Neural cell (in vitro differentiated cells): ENCODE measurements around the gene PTGDR2. TPM values are rescaled to one million over a fixed set of nuclear protein-coding genes. Genes with fewer than 3 reads are reported as not detected.

Source experiments
- H2AFZ ChIP-seq: fragments of 200-600, 300-800 bp; sonication (generic), shearing (Covaris generic); 2 replicates; pipeline ENCODE4 v1.6.0; 2014; ENCODE audit warnings: low read depth, mild to moderate bottlenecking, antibody characterized with exemption, low read length, moderate library complexity
- H3F3A ChIP-seq: fragments of 200-600 bp; shearing (Covaris generic); 2 replicates; pipeline ENCODE4 v1.6.1; 2016; ENCODE audit warnings: mild to moderate bottlenecking, moderate library complexity, mixed read lengths, antibody characterized with exemption, low read length; ENCODE audit not compliant: insufficient read depth, poor library complexity, severe bottlenecking
- H3K27ac ChIP-seq: fragments of 200-600, 300-800 bp; sonication (generic), shearing (Covaris generic); 2 replicates; pipeline ENCODE4 v1.5.1; 2014; ENCODE audit warnings: mild to moderate bottlenecking, low read length, moderate library complexity
- H3K27me3 ChIP-seq: fragments of 300-800, 200-600 bp; sonication (generic), shearing (Covaris generic); 2 replicates; pipeline ENCODE4 v1.6.0; 2014; ENCODE audit warnings: mild to moderate bottlenecking, low read depth, low read length, moderate library complexity; ENCODE audit not compliant: insufficient read depth
- H3K36me3 ChIP-seq: fragments of 300-800, 200-600 bp; sonication (generic), shearing (Covaris generic); 2 replicates; pipeline ENCODE4 v1.5.1; 2014; ENCODE audit warnings: mild to moderate bottlenecking, antibody characterized with exemption, low read length, moderate library complexity; ENCODE audit not compliant: insufficient read depth
- H3K4me2 ChIP-seq: fragments of 300-800, 200-600 bp; sonication (generic), shearing (Covaris generic); 2 replicates; pipeline ENCODE4 v1.6.0; 2014; ENCODE audit warnings: mild to moderate bottlenecking, low read length
- H3K4me3 ChIP-seq: fragments of 300-800, 200-600 bp; sonication (generic), shearing (Covaris generic); 2 replicates; pipeline ENCODE4 v1.5.1; 2014; ENCODE audit warnings: mild to moderate bottlenecking, low read length, moderate library complexity
- H3K79me2 ChIP-seq: fragments of 200-600 bp; shearing (Covaris generic); replicated peaks from 2 replicates; pipeline ENCODE4 v1.6.0; 2014; ENCODE audit warnings: mild to moderate bottlenecking, low read length, moderate library complexity; ENCODE audit not compliant: insufficient read depth
- H3K9ac ChIP-seq: fragments of 300-800, 200-600 bp; sonication (generic), shearing (Covaris generic); 2 replicates; pipeline ENCODE4 v1.6.1; 2016; ENCODE audit warnings: mild to moderate bottlenecking, low read length, mixed read lengths
- H3K9me2 ChIP-seq: fragments of 200-600 bp; shearing (Covaris generic); 2 replicates; pipeline ENCODE4 v1.6.1; 2016; ENCODE audit warnings: mild to moderate bottlenecking, low read length, mixed read lengths; ENCODE audit not compliant: insufficient read depth
- H3K9me3 ChIP-seq: fragments of 200-600, 300-800 bp; sonication (generic), shearing (Covaris generic); 2 replicates; pipeline ENCODE4 v1.6.1; 2016; ENCODE audit warnings: mild to moderate bottlenecking, mixed run types, low read length, moderate library complexity, mixed read lengths
- H4K20me1 ChIP-seq: fragments of 200-600 bp; shearing (Covaris generic); 2 replicates; pipeline ENCODE4 v1.6.1; 2016; ENCODE audit warnings: mild to moderate bottlenecking, mixed run types; ENCODE audit not compliant: insufficient read depth
- EP300 ChIP-seq: fragments of 450-650 bp; conservative IDR thresholded peaks from 2 replicates; pipeline ENCODE4 v1.6.1; 2014; ENCODE audit warnings: antibody characterized with exemption, mild to moderate bottlenecking, moderate library complexity; ENCODE audit not compliant: poor library complexity, severe bottlenecking
- EZH2 ChIP-seq: fragments of 200-600, 300-800 bp; shearing (Covaris generic), sonication (generic); IDR thresholded peaks from 2 replicates; pipeline ENCODE4 v1.6.1; 2014; ENCODE audit warnings: antibody characterized with exemption, low read length, borderline replicate concordance, mild to moderate bottlenecking; ENCODE audit not compliant: insufficient read depth, poor library complexity, severe bottlenecking
- MXI1 ChIP-seq: fragments of 450-650 bp; conservative IDR thresholded peaks from 2 replicates; pipeline ENCODE4 v1.6.1; 2014; ENCODE audit warnings: antibody characterized with exemption, mild to moderate bottlenecking; ENCODE audit not compliant: poor library complexity, severe bottlenecking
- POLR2AphosphoS5 ChIP-seq: IDR thresholded peaks from 2 replicates; pipeline ENCODE4 v1.6.1; 2012
- RAD21 ChIP-seq: fragments of 450-650 bp; conservative IDR thresholded peaks from 2 replicates; pipeline ENCODE4 v1.6.1; 2014; ENCODE audit warnings: antibody characterized with exemption, mild to moderate bottlenecking, moderate library complexity
- SMC3 ChIP-seq: fragments of 450-650 bp; conservative IDR thresholded peaks from 2 replicates; pipeline ENCODE4 v1.6.1; 2014; ENCODE audit warnings: antibody characterized with exemption, mild to moderate bottlenecking, moderate library complexity; ENCODE audit not compliant: poor library complexity
- TAF1 ChIP-seq: IDR thresholded peaks from 2 replicates; pipeline ENCODE4 v1.6.1; 2012; ENCODE audit warnings: low read depth
- polyA plus RNA-seq: library from polyadenylated mRNA; depleted of rRNA; stranded (reverse); fragments of >200 nt; gene quantifications from 2 replicates; pipeline ENCODE4 v1.2.3, GENCODE V29; 2014
- TF ChIP-seq, protein P1 (sequence below): IDR thresholded peaks from 2 replicates; pipeline ENCODE4 v1.6.1; 2012; ENCODE audit warnings: borderline replicate concordance
- TF ChIP-seq, protein P2 (sequence below): fragments of 450-650 bp; IDR thresholded peaks from 2 replicates; pipeline ENCODE4 v1.5.1; 2014; ENCODE audit warnings: antibody characterized with exemption, mild to moderate bottlenecking, moderate library complexity; ENCODE audit not compliant: poor library complexity, severe bottlenecking

PTGDR2 gene
- polyA plus RNA-seq, 1 donor from 2014 or later: 0.51 TPM

DNA sequence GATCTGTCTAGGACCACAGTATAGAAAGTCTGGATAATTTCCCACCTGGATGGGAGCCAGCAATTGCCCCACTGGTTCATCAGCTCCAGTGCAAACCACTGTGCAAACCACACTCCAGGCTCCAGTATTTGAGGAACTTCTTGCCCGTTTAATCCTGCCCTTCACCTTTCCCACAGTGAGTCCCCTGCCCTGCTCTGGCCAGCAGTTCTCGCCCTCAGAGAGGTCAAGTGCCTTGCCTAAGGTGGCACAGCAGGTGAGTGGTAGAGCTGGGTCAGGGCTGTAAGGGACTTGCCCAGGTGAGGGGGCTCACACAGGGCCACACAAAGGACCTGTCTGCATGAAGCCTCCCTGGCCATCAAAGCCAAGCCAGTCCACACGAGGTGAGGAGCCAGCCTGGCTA lies 46.5 kb downstream of the PTGDR2 start:
- Histone ChIP-seq H3K4me2 (no peak overlapping the region), H4K20me1 (no peaks in the 10 kb centered on the region), H3K79me2 (no peaks in the 10 kb centered on the region), H3K9ac (no peak overlapping the region), H3K27me3 (no peaks in the 10 kb centered on the region), H3K36me3 (no peaks in the 10 kb centered on the region), H3K9me2 (no peaks in the 10 kb centered on the region), H3F3A (no peaks in the 10 kb centered on the region), H3K9me3 (no peaks in the 10 kb centered on the region), H3K27ac (no peak overlapping the region), H3K4me3 (no peak overlapping the region), H2AFZ (no peak overlapping the region)
- TF ChIP-seq EP300: no peak
- no peak for TF ChIP-seq TAF1
- TF ChIP-seq RAD21: no peak
- no peak for TF ChIP-seq EZH2
- TF ChIP-seq POLR2AphosphoS5: no peak
- TF ChIP-seq, protein P1, sequence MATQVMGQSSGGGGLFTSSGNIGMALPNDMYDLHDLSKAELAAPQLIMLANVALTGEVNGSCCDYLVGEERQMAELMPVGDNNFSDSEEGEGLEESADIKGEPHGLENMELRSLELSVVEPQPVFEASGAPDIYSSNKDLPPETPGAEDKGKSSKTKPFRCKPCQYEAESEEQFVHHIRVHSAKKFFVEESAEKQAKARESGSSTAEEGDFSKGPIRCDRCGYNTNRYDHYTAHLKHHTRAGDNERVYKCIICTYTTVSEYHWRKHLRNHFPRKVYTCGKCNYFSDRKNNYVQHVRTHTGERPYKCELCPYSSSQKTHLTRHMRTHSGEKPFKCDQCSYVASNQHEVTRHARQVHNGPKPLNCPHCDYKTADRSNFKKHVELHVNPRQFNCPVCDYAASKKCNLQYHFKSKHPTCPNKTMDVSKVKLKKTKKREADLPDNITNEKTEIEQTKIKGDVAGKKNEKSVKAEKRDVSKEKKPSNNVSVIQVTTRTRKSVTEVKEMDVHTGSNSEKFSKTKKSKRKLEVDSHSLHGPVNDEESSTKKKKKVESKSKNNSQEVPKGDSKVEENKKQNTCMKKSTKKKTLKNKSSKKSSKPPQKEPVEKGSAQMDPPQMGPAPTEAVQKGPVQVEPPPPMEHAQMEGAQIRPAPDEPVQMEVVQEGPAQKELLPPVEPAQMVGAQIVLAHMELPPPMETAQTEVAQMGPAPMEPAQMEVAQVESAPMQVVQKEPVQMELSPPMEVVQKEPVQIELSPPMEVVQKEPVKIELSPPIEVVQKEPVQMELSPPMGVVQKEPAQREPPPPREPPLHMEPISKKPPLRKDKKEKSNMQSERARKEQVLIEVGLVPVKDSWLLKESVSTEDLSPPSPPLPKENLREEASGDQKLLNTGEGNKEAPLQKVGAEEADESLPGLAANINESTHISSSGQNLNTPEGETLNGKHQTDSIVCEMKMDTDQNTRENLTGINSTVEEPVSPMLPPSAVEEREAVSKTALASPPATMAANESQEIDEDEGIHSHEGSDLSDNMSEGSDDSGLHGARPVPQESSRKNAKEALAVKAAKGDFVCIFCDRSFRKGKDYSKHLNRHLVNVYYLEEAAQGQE: no peak
- TF ChIP-seq, protein P2, sequence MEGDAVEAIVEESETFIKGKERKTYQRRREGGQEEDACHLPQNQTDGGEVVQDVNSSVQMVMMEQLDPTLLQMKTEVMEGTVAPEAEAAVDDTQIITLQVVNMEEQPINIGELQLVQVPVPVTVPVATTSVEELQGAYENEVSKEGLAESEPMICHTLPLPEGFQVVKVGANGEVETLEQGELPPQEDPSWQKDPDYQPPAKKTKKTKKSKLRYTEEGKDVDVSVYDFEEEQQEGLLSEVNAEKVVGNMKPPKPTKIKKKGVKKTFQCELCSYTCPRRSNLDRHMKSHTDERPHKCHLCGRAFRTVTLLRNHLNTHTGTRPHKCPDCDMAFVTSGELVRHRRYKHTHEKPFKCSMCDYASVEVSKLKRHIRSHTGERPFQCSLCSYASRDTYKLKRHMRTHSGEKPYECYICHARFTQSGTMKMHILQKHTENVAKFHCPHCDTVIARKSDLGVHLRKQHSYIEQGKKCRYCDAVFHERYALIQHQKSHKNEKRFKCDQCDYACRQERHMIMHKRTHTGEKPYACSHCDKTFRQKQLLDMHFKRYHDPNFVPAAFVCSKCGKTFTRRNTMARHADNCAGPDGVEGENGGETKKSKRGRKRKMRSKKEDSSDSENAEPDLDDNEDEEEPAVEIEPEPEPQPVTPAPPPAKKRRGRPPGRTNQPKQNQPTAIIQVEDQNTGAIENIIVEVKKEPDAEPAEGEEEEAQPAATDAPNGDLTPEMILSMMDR: no peak
- no peak for TF ChIP-seq SMC3
- no peak for TF ChIP-seq MXI1

DNA sequence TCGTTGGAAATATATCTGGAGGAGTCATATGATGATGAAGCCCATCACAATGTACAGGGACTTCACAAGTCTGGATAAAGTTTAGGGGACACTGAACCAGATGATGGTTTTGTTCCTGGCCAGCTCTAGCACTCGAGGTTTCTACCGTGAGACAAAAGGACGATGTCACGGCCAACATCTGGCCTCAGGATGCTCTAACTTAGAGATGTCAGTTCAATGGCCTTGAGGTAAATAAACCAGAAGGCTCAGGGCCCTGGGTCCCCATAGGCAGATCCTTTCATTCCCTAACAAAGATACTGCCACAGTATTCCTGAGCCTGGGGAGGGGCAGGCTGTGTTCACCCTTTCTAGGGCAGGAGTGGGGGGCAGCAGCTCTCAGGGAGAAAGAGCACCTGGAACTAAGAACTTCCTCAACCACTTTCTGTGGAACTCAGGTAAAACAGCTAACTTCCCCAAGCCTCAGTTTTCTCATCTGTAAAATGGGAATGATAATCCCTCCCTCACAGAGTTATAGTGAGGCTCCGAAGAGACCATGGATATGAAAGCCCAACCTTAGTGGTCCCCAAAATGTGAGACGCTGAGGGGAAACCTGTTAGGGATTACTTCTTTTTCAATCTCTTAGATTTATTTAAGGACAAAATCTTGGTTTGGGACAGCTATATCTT lies 52.3 kb downstream of the PTGDR2 start:
- Histone ChIP-seq H3F3A (no peaks in the 10 kb centered on the region), H3K9me3 (no peaks in the 10 kb centered on the region), H3K79me2 (no peaks in the 10 kb centered on the region), H3K4me2 (no peak overlapping the region), H4K20me1 (no peaks in the 10 kb centered on the region), H3K36me3 (no peaks in the 10 kb centered on the region), H3K9ac (no peak overlapping the region), H3K27ac (no peak overlapping the region), H3K9me2 (no peaks in the 10 kb centered on the region), H3K27me3 (no peaks in the 10 kb centered on the region), H2AFZ (no peak overlapping the region), H3K4me3 (no peak overlapping the region)
- TF ChIP-seq POLR2AphosphoS5 (no peak), MXI1 (no peak), SMC3 (no peak), EZH2 (no peak)
- TF ChIP-seq, protein P2: no peak
